ENCODE data around the gene PCDHA7. TPM values are rescaled to one million over a fixed set of nuclear protein-coding genes. Genes with fewer than 3 reads are reported as not detected.
"Not testable (repeated sequence)": the region's sequence is repeated elsewhere in the genome, so short reads cannot be mapped to it uniquely, and the experiment has no call there.

PCDHA7 gene
- total RNA-seq, 4 donors from 2014 or later = 0.20 TPM; not detected in 3

DNA sequence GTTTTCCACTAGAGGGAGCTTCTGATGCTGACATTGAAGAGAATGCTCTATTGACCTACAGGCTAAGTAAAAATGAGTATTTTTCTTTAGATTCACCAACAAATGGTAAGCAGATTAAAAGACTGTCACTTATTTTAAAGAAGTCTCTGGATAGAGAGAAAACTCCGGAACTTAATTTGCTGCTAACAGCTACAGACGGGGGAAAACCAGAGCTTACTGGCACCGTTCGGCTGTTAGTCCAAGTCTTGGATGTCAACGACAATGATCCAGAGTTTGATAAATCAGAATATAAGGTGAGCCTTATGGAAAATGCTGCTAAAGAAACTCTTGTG lies 35.5 kb downstream of the PCDHA7 start:
- H3K4me3 ChIP-seq (ENCODE audit: low read depth, poor library complexity, severe bottlenecking) = no peak overlapping the region
- DNase-seq (ENCODE audit: low spot score in 2 of 2) = no peak
- TF ChIP-seq POLR2A (IDR thresholded peaks at IDR 0.05) = no peak
- TF ChIP-seq, protein P1, sequence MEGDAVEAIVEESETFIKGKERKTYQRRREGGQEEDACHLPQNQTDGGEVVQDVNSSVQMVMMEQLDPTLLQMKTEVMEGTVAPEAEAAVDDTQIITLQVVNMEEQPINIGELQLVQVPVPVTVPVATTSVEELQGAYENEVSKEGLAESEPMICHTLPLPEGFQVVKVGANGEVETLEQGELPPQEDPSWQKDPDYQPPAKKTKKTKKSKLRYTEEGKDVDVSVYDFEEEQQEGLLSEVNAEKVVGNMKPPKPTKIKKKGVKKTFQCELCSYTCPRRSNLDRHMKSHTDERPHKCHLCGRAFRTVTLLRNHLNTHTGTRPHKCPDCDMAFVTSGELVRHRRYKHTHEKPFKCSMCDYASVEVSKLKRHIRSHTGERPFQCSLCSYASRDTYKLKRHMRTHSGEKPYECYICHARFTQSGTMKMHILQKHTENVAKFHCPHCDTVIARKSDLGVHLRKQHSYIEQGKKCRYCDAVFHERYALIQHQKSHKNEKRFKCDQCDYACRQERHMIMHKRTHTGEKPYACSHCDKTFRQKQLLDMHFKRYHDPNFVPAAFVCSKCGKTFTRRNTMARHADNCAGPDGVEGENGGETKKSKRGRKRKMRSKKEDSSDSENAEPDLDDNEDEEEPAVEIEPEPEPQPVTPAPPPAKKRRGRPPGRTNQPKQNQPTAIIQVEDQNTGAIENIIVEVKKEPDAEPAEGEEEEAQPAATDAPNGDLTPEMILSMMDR (IDR thresholded peaks at IDR 0.05) = no peak
- 52 to 63% methylated on average over 5 of the region's 5 CpGs for WGBS, 2 donors
- intact Hi-C loops (cut with DNase I; ENCODE audit: low total_unique reads) = no loop called here

DNA sequence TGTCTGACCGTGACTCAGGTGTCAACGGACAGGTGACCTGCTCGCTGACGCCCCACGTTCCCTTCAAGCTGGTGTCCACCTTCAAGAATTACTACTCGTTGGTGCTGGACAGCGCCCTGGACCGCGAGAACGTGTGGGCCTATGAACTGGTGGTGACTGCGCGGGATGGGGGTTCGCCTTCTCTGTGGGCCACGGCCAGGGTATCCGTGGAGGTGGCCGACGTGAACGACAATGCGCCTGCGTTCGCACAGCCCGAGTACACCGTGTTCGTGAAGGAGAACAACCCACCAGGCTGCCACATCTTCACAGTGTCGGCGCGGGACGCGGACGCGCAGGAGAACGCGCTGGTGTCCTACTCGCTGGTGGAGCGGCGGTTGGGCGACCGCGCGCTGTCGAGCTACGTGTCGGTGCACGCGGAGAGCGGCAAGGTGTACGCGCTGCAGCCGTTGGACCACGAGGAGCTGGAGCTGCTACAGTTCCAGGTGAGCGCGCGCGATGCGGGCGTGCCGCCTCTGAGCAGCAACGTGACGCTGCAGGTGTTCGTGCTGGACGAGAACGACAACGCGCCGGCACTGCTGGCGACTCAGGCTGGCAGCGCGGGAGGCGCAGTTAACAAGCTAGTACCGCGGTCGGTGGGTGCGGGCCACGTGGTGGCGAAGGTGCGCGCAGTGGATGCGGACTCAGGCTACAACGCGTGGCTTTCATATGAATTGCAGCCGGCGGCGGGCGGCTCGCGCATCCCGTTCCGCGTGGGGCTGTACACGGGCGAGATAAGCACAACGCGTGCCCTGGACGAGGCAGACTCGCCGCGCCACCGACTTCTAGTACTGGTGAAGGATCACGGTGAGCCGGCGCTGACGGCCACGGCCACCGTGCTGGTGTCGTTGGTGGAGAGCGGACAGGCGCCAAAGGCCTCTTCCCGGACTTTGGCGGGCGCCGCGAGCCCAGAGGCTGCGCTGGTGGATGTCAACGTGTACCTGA lies 36.4 kb downstream of the PCDHA7 start:
- intact Hi-C loops (cut with DNase I; ENCODE audit: low total_unique reads) = no loop called here
- TF ChIP-seq, protein P1 (IDR thresholded peaks at IDR 0.05) = no peak
- no peak for TF ChIP-seq POLR2A (IDR thresholded peaks at IDR 0.05)
- no peak for DNase-seq (ENCODE audit: low spot score in 2 of 2)
- H3K4me3 ChIP-seq (ENCODE audit: low read depth, poor library complexity, severe bottlenecking) = no peak overlapping the region
- WGBS, 2 donors = 54 to 59% methylated on average over 111 to 113 of the region's 114 CpGs

DNA sequence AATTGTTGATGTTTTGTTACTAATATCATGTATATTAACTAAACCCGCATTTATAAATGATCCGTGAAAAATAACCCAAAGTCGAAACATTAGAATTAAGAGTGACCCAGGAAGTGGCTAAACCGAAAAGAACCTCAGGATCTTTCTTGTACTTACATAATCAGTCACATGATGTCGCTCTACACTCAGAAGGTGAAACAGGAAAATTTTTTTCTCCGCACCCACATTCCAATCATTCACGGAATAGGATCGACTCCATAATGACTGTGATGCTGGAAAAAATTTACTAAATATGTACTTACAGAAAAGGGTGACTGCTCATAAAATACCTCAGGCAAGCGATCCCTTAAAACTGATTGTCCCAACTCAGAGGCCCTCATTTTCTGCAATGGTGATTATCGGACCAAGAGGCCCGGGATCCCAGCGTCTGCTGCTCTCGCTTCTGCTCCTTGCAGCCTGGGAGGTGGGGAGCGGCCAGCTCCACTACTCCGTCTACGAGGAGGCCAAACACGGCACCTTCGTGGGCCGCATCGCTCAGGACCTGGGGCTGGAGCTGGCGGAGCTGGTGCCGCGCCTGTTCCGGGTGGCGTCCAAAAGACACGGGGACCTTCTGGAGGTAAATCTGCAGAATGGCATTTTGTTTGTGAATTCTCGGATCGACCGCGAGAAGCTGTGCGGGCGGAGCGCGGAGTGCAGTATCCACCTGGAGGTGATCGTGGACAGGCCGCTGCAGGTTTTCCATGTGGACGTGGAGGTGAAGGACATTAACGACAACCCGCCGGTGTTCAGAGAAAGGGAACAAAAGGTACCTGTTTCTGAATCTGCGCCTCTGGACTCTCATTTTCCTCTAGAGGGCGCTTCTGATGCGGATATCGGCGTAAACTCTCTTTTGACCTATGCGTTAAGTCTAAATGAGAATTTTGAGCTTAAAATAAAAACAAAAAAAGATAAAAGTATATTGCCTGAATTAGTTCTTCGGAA lies 41.3 kb downstream of the PCDHA7 start, which contains the start of gene PCDHA12:
Gene PCDHA12 (plus strand): TSS at position 224 of the 981 bp plus-strand sequence. CDS start 165 bp downstream, at position 389.
- intact Hi-C loops (cut with DNase I; ENCODE audit: low total_unique reads) = no loop called here
- 19 to 20% methylated on average over 37 to 41 of the region's 47 CpGs for WGBS, 2 donors
- TF ChIP-seq, protein P1 (IDR thresholded peaks at IDR 0.05) = no peak
- no peak for TF ChIP-seq POLR2A (IDR thresholded peaks at IDR 0.05)
- H3K4me3 ChIP-seq (ENCODE audit: low read depth, poor library complexity, severe bottlenecking) = no peak within 1 kb of the TSS
- no peak for DNase-seq (ENCODE audit: low spot score in 2 of 2)

GRCh38 chr5:140876541-140877261 lies 42.6 kb downstream of the PCDHA7 start:
- H3K4me3 ChIP-seq (ENCODE audit: low read depth, poor library complexity, severe bottlenecking); intact Hi-C loops (cut with DNase I; ENCODE audit: low total_unique reads); DNase-seq (ENCODE audit: low spot score in 2 of 2): not testable (repeated sequence)
- WGBS, 2 donors = 47 to 52% methylated on average over 49 to 79 of the region's 80 CpGs

DNA sequence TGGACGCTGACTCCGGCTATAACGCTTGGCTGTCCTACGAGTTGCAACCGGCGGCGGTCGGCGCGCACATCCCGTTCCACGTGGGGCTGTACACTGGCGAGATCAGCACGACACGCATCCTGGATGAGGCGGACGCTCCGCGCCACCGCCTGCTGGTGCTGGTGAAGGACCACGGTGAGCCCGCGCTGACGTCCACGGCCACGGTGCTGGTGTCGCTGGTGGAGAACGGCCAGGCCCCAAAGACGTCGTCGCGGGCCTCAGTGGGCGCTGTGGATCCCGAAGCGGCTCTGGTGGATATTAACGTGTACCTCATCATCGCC lies 43.2 kb downstream of the PCDHA7 start:
- no peak overlapping the region for H3K4me3 ChIP-seq (ENCODE audit: low read depth, poor library complexity, severe bottlenecking)
- no peak for DNase-seq (ENCODE audit: low spot score in 2 of 2)
- TF ChIP-seq, protein P1 (IDR thresholded peaks at IDR 0.05) = no peak
- TF ChIP-seq POLR2A (IDR thresholded peaks at IDR 0.05) = no peak
- WGBS, 2 donors = 52 to 70% methylated on average over 2 to 15 of the region's 37 CpGs
- intact Hi-C loops (cut with DNase I; ENCODE audit: low total_unique reads) = no loop called here

All from lower leg skin (tissue), 4 donors.